ENCODE measurements around the gene PAPOLA. TPM values are rescaled to one million over a fixed set of nuclear protein-coding genes. Genes with fewer than 3 reads are reported as not detected.

Gene PAPOLA
- total and polyA plus RNA-seq, 9 of the 15 experiments (the other 6 are each of a cell fraction or from before 2014, with no cell fraction given) = 51.1 to 199 (median 95.8) TPM

DNA sequence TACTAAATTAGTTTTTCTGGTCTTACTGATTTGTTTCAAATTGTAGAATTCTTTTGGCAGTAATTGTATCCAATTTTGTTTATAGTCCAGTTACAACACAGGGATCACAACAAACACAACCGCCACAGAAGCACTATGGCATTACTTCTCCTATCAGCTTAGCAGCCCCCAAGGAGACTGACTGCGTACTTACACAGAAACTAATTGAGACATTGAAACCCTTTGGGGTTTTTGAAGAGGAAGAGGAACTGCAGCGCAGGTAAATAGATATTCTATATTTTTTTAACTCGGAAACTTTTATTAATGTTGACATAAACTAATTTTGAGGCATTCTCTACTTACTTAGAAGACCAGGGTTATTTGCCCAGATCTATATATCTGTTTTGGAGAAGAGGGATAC, 17.8 kb downstream of the PAPOLA start (continued):
- no peak for TF ChIP-seq NRF1 (conservative IDR thresholded peaks at IDR 0.05 in 1 of 2, IDR thresholded peaks at IDR 0.05 in 1 of 2)
- no peak for TF ChIP-seq XRCC4 (IDR thresholded peaks at IDR 0.05; ENCODE audit: extremely low read depth, insufficient read depth, insufficient read length)
- TF ChIP-seq GTF2E2 (tag; IDR thresholded peaks at IDR 0.05) = no peak
- TF ChIP-seq BDP1 (IDR thresholded peaks at IDR 0.05; ENCODE audit: insufficient read depth, insufficient read length) = no peak
- no peak for TF ChIP-seq TRIM25 (IDR thresholded peaks at IDR 0.05; ENCODE audit: borderline replicate concordance)
- TF ChIP-seq, protein P1, sequence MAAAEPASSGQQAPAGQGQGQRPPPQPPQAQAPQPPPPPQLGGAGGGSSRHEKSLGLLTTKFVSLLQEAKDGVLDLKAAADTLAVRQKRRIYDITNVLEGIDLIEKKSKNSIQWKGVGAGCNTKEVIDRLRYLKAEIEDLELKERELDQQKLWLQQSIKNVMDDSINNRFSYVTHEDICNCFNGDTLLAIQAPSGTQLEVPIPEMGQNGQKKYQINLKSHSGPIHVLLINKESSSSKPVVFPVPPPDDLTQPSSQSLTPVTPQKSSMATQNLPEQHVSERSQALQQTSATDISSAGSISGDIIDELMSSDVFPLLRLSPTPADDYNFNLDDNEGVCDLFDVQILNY (CRISPR knock-in tag; IDR thresholded peaks at IDR 0.05) = no peak

GRCh38 chr14:96525452-96525851, 23.3 kb downstream of the PAPOLA start:
- intact Hi-C loops (cut with micrococcal nuclease) (no loop called here), in situ Hi-C loops (cut with MboI) (no loop called here)
- Histone ChIP-seq H2AFZ (ENCODE audit: low read depth, low read length) (no peak overlapping the region), H3K27ac (ENCODE audit: extremely low read depth, low read depth, low read length) (no peak overlapping the region), H4K20me1 (replicated peaks; ENCODE audit: control insufficient read depth, insufficient read depth, low read length) (no peaks in the 10 kb centered on the region), H3K4me2 (ENCODE audit: insufficient read depth, low read length) (no peak overlapping the region), H3K4me1 (replicated peaks in 1 of 2; ENCODE audit: control insufficient read depth in 2 of 2, insufficient read depth in 2 of 2, low read length in 2 of 2) (no peaks in the 10 kb centered on the region; a peak in 1 of 5 replicates), H3K9me3 (replicated peaks; ENCODE audit: control insufficient read depth, insufficient read depth, low read depth, low read length) (no peaks in the 10 kb centered on the region), H3K9ac (ENCODE audit: insufficient read depth in 1 of 2, low read depth in 2 of 2, low read length in 2 of 2) (no peak overlapping the region), H3K4me3 (no peak overlapping the region), H3K9me1 (ENCODE audit: control insufficient read depth, insufficient read depth, low read length) (no peaks in the 10 kb centered on the region), H3K79me2 (ENCODE audit: control insufficient read depth, insufficient read depth, low read length) (peaks cover 32% of the 10 kb centered on the region), H3K27me3 (ENCODE audit: control insufficient read depth in 2 of 2, insufficient read depth in 2 of 2, low read length in 2 of 2) (no peaks in the 10 kb centered on the region), H3K36me3 (ENCODE audit: control insufficient read depth, insufficient read depth, low read length) (peaks cover 90% of the 10 kb centered on the region)
- WGBS (ENCODE audit: insufficient coverage, low coverage, missing lambda C conversion rate) = 92% methylated on average over 5 of the region's 5 CpGs
- DNase-seq (ENCODE audit: extremely low read depth in 1 of 4, low spot score in 3 of 4) = no peak
- ATAC-seq = no peak
- no TSS peak for BruUV-seq (replicated peaks)
- ChIA-PET CTCF (ENCODE audit: low intra/inter-chr PET ratio) (no interaction called here), POLR2A (interaction anchor here (0.9 to 1.2 kb wide), 4 partner anchors 10 to 20 kb away, joined by 3 to 4 read pairs (median 3); no protein-coding TSS in a partner anchor)
- no peak for FAIRE-seq
- TF ChIP-seq FIP1L1 (IDR thresholded peaks at IDR 0.05; ENCODE audit: low read depth, low read length, poor library complexity, severe bottlenecking) (no peak), TAL1 (IDR thresholded peaks at IDR 0.05) (no peak), HLTF (IDR thresholded peaks at IDR 0.05) (no peak), TRIM28 (IDR thresholded peaks at IDR 0.05) (no peak), TCFL5 (CRISPR knock-in tag; conservative IDR thresholded peaks at IDR 0.05) (no peak), HNRNPUL1 (IDR thresholded peaks at IDR 0.05; ENCODE audit: low read length) (no peak), RHOXF2B (CRISPR knock-in tag; conservative IDR thresholded peaks at IDR 0.05) (no peak), STAT5A (IDR thresholded peaks at IDR 0.05; ENCODE audit: borderline replicate concordance, low read length) (no peak), ZNF699 (CRISPR knock-in tag; IDR thresholded peaks at IDR 0.05; ENCODE audit: insufficient replicate concordance) (no peak), ETV6 (IDR thresholded peaks at IDR 0.05; ENCODE audit: borderline replicate concordance in 1 of 2, low read depth in 2 of 2, low read length in 1 of 2) (no peak), ETV6 (CRISPR knock-in tag; IDR thresholded peaks at IDR 0.05; ENCODE audit: borderline replicate concordance) (no peak)
- TF ChIP-seq, protein P2, sequence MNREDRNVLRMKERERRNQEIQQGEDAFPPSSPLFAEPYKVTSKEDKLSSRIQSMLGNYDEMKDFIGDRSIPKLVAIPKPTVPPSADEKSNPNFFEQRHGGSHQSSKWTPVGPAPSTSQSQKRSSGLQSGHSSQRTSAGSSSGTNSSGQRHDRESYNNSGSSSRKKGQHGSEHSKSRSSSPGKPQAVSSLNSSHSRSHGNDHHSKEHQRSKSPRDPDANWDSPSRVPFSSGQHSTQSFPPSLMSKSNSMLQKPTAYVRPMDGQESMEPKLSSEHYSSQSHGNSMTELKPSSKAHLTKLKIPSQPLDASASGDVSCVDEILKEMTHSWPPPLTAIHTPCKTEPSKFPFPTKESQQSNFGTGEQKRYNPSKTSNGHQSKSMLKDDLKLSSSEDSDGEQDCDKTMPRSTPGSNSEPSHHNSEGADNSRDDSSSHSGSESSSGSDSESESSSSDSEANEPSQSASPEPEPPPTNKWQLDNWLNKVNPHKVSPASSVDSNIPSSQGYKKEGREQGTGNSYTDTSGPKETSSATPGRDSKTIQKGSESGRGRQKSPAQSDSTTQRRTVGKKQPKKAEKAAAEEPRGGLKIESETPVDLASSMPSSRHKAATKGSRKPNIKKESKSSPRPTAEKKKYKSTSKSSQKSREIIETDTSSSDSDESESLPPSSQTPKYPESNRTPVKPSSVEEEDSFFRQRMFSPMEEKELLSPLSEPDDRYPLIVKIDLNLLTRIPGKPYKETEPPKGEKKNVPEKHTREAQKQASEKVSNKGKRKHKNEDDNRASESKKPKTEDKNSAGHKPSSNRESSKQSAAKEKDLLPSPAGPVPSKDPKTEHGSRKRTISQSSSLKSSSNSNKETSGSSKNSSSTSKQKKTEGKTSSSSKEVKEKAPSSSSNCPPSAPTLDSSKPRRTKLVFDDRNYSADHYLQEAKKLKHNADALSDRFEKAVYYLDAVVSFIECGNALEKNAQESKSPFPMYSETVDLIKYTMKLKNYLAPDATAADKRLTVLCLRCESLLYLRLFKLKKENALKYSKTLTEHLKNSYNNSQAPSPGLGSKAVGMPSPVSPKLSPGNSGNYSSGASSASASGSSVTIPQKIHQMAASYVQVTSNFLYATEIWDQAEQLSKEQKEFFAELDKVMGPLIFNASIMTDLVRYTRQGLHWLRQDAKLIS (CRISPR knock-in tag; IDR thresholded peaks at IDR 0.05) = no peak

All from K562 (cell line).